HG03095 (cell line): ENCODE data around the gene LYRM1.
"Not testable (repeated sequence)": the region's sequence is repeated elsewhere in the genome, so short reads cannot be mapped to it uniquely, and the experiment has no call there.

Source experiments
- ATAC-seq: cut with Tn5 transposase; IDR thresholded peaks from one replicate; pipeline ENCODE4 v1.9.1; 2021; ENCODE audit warnings: moderate library complexity; ENCODE audit not compliant: unreplicated experiment

The LYRM1 gene

DNA sequence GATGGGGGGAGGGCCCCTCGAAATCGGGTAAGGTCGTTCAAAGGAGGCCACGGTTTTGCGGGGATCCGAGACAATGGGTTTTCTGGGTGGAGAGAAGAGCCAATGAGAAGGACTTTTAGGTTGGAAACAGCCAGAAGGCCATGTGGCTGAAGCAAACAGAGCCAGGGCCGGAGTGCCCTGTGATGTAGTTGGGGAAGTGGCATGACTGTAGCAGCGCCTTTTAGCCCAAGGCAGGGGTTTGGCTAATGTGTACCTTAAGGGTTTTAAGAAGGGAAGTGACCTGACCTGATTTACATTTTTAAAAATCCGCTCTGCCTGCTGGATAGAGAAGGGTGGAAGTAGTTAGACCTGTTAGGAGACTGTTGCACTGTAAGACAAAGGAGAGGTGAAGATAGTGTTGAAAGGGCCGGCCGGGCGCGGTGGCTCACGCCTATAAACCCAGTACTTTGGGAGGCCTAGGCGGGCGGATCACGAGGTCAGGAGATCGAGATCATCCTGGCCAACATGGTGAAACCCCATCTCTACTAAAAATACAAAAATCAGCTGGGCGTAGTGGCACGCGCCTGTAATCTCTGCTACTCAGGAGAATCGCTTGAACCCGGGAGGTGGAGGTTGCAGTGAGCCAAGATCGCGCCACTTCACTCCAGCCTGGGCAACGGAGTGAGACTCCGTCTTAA is 1.0 kb downstream of the LYRM1 start:
- ATAC-seq = no peak

- no peak for ATAC-seq
Observed at GRCh38 chr16:20902426-20902825, 1.9 kb downstream of the LYRM1 start.

- no peak for ATAC-seq
Observed at GRCh38 chr16:20903116-20903898, 2.7 kb downstream of the LYRM1 start.

- ATAC-seq = no peak
Observed at GRCh38 chr16:20903899-20904506, 3.4 kb downstream of the LYRM1 start.

DNA sequence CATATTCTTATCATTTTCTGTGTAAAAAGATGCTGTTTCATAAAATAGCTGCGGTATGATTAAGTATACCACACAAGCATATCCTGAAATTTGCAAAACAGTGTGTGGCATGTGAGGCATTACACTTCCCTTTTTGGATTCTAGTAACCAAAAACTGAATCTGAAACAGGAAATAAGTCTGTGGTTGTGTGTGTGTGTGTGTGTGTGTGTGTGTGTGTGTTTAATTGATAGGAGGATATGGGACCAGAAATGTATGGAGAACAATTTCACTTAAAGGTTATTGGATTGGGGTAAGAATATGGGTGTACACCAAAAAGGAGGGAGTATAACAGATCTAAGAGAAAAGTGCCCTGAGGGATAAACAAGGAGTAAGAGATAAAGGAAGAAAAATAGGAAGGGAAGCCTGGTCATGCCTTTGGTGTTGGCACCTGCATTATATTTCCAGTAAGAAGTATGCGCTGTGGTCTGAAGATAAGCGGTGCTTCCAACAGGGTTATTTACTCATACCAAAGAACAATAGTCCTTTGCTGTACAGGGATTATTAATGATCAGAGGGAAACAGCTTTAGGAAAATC is 4.0 kb downstream of the LYRM1 start:
- ATAC-seq = no peak

DNA sequence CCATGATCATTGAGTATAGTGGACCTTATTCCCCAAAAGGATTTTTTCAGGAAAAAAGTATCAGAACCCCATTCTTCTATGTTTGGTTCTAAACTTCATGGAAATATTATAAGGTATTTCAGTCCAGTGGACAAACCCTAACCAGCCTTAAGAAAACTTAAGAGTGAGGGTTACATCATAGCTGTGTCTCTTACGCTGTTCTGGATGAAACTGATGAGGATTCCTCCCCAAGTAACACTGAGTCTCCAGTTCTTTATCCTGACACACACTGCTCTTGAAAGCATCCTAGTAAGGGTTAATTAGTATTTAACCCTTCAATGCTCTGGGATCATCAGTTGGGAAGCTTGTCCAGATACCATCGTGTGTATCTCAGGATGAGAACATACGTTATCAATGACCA is 5.0 kb downstream of the LYRM1 start:
- no peak for ATAC-seq

DNA sequence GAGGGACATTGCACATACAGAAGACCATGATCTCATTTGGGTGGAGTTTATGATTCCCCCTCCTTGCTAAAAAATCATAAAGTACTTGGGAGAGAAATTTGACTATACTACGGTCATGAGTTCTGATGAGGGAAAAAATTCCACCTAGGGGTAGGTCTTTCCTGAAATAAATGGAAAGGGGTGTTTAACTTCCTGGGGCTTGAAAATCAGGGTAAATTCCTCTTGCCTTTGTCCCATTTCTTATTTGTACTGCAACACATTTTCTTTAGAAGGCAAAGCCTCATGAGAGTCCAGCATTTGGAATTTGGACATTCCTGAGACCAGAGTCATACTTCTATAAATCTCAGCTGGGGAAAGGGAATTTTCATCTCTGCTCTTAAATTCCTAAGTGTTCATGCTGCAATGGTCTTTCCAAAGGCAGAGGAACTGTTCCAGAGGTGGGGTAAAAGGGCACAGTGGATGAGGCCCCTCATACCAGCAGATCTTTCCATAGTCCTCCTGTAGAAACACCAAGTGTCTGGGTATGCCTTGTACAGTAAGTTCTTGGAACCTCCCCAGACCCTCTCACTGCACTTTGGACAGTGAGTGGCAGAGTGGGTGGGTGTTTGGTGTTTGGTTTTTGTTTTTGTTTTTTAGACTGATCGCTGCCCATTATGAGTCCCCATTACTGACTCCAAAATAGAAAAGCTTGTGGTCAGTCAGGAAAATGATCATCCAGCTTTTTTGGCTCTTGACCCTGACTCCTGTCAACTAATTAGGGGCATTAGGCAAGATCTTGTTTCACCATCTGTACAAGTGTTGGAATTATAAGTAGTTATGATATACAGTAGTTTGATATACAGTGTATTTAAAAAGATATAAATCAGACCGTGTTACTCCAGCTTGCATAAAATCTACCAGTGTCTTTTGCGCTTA is 6.0 kb downstream of the LYRM1 start:
- ATAC-seq = no peak

DNA sequence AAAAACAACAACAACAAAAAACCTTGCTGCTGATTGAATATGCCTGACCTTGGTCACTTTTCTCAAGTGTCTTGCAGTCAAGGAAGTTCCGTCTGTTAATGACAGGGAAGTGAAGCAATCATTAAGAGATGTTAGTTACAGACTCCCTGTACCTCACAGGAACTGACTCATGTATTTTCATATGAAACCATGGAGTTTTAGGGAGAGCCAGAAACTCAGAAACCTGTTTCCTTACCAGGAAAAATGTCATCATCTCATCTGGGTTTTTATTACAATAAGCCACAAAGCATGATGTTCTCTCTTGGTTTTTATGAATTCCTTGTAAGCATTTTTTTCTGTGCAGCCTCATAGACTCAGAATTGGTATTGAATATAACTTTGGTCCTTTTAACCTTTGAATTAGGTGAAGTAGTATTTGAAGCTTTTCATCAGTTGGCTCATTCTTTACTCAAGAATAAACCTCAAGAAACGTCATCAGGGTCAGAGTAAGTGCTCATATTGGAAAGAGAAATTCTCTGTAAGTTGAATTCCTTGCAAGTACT is 10.3 kb downstream of the LYRM1 start:
- ATAC-seq = no peak

- ATAC-seq = no peak
Observed at GRCh38 chr16:20911361-20911760, 10.8 kb downstream of the LYRM1 start.

DNA sequence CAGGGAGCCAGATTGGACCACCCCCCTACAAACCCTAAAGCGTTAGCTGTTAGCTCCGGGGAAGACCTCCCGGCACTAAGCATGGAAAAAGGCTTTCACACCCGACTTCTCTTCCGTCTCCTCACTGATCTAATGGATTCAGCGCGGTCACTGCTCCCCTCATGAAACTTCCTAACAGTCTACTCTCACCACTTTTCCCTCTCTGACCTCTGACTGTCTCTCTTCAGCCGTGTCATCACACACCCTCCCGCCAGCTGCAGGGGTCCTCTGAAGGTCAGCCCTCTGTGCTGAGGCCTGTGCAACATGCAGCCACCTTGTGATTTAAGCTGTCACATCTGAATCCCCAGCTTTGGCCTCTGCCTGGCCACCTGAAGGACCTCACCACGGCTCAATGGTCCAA is 15.7 kb downstream of the LYRM1 start:
- ATAC-seq = no peak

GRCh38 chr16:20916942-20917341 is 16.4 kb downstream of the LYRM1 start:
- ATAC-seq = no peak

GRCh38 chr16:20918486-20919239 is 18.1 kb downstream of the LYRM1 start:
- ATAC-seq = no peak

GRCh38 chr16:20920091-20920490 is 19.5 kb downstream of the LYRM1 start:
- no peak for ATAC-seq

GRCh38 chr16:20920799-20921198 is 20.2 kb downstream of the LYRM1 start:
- no peak for ATAC-seq

DNA sequence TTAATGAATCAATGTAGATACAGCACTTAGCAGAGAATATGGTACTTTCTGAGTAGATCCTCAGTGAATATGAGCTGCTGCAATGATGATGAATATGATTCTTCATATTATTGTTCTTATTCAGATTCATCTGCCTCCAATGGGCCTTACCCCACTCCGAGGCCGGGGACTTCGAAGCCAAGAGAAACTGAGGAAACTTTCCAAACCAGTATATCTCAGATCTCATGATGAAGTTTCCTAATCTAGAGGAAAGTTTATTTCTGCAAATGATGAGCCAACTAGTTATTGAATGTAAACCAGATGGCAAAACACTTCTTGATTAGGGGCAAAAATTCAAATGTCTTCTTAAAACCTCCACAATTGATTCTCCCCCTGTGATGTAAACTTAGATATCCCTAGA is 23.3 kb downstream of the LYRM1 start:
- no peak for ATAC-seq

DNA sequence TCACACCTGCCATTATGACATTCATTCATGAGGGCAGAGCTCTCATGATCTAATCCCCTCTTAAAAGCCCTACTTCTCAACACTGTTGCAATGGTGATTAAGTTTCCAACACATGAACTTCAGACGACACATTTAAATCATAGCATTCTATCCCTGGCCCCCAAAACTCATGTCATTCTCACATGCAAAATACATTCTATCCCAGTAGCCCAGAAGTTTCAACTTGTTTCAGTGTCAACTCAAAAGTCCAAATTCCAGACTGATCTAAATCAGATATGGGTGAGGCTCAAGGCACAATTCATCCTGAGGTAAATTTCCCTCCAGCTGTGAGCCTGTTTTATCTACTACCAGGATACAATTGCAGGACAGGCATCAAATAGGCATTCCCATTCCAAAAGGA is 25.2 kb downstream of the LYRM1 start:
- no peak for ATAC-seq

GRCh38 chr16:20928774-20929411 is 28.3 kb downstream of the LYRM1 start:
- ATAC-seq = no peak

GRCh38 chr16:20929676-20930364 is 29.2 kb downstream of the LYRM1 start:
- ATAC-seq = not testable (repeated sequence)

DNA sequence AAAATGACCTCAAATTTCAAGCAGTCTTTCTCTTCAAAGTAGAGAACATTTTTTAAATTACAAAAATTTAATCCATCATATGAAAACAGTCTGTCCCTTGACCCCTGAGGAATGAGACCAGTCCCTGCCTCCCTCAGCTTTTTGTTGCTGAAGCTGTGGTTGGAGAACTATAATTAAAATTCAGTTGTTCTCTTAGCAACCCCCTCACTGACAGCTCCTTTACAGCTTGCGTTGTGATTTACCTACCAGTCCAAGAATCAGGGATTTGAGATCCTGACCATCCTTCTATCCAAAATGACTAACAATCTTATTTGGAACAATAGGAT is 29.8 kb downstream of the LYRM1 start:
- no peak for ATAC-seq
